GM23338 (cell line): Measurements from ENCODE around the gene MAN1C1. TPM values are rescaled to one million over a fixed set of nuclear protein-coding genes. Genes with fewer than 3 reads are reported as not detected.

Experiments
- ATAC-seq: fragments of 200-7000 bp; cut with Tn5 transposase; 3 replicates; pipeline ENCODE4 v1.9.1; 2020
- DNase-seq: peaks from one replicate; pipeline ENCODE4 v3.0.0-alpha.2; 2015; ENCODE audit warnings: low spot score
- H2AFZ ChIP-seq: fragments of 200-600 bp; sonication (generic); 2 replicates; pipeline ENCODE4 v1.8.0; 2016; ENCODE audit warnings: antibody characterized with exemption, mild to moderate bottlenecking, moderate library complexity
- H3F3A ChIP-seq: fragments of 200-600 bp; sonication (generic); replicated peaks from 2 replicates; pipeline ENCODE4 v1.8.0; 2017; ENCODE audit warnings: antibody characterized with exemption, mixed run types, low read depth
- H3K27ac ChIP-seq: fragments of 200-600 bp; sonication (generic); 2 replicates; pipeline ENCODE4 v1.6.1; 2016; ENCODE audit warnings: low read depth
- H3K27me3 ChIP-seq: fragments of 200-600 bp; sonication (generic); 2 replicates; pipeline ENCODE4 v1.8.0; 2016; ENCODE audit warnings: mild to moderate bottlenecking, mixed run types, moderate library complexity; ENCODE audit not compliant: insufficient read depth
- H3K36me3 ChIP-seq: fragments of 200-600 bp; sonication (generic); 2 replicates; pipeline ENCODE4 v1.8.0; 2016; ENCODE audit warnings: mild to moderate bottlenecking; ENCODE audit not compliant: insufficient read depth
- H3K4me1 ChIP-seq: fragments of 200-600 bp; sonication (generic); 2 replicates; pipeline ENCODE4 v1.8.0; 2016; ENCODE audit warnings: mild to moderate bottlenecking, moderate library complexity; ENCODE audit not compliant: insufficient read depth
- H3K4me2 ChIP-seq: fragments of 200-600 bp; sonication (generic); 2 replicates; pipeline ENCODE4 v1.7.1; 2017; ENCODE audit warnings: mixed run types
- H3K4me3 ChIP-seq: fragments of 200-600 bp; sonication (generic); 2 replicates; pipeline ENCODE4 v1.6.1; 2016; ENCODE audit warnings: mixed run types
- H3K79me2 ChIP-seq: fragments of 200-600 bp; sonication (generic); replicated peaks from 2 replicates; pipeline ENCODE4 v1.8.0; 2017; ENCODE audit warnings: mild to moderate bottlenecking; ENCODE audit not compliant: insufficient read depth
- H3K9me2 ChIP-seq: fragments of 200-600 bp; sonication (generic); 2 replicates; pipeline ENCODE4 v1.8.0; 2017; ENCODE audit not compliant: insufficient read depth
- H4K20me1 ChIP-seq: fragments of 200-600 bp; sonication (generic); replicated peaks from 2 replicates; pipeline ENCODE4 v1.8.0; 2017; ENCODE audit warnings: mild to moderate bottlenecking; ENCODE audit not compliant: insufficient read depth
- H3K27ac Mint-ChIP-seq: 2 replicates; pipeline ENCODE4 v1.8.0; 2020; ENCODE audit warnings: inconsistent platforms, mild to moderate bottlenecking, moderate library complexity, mixed read lengths
- H3K27me3 Mint-ChIP-seq: 3 replicates; pipeline ENCODE4 v1.8.0; 2022; ENCODE audit warnings: low read depth, mild to moderate bottlenecking, moderate library complexity, mixed read lengths, inconsistent platforms; ENCODE audit not compliant: insufficient read depth, poor library complexity
- H3K36me3 Mint-ChIP-seq: 3 replicates; pipeline ENCODE4 v1.8.0; 2021; ENCODE audit warnings: low read depth, mild to moderate bottlenecking, inconsistent platforms, moderate library complexity, mixed read lengths
- H3K4me1 Mint-ChIP-seq: 3 replicates; pipeline ENCODE4 v1.8.0; 2020; ENCODE audit warnings: mild to moderate bottlenecking, inconsistent platforms, mixed read lengths
- H3K4me3 Mint-ChIP-seq: 3 replicates; pipeline ENCODE4 v1.8.0; 2021; ENCODE audit warnings: moderate library complexity, mild to moderate bottlenecking, inconsistent platforms, mixed read lengths
- H3K9me3 Mint-ChIP-seq: 3 replicates; pipeline ENCODE4 v1.8.0; 2020; ENCODE audit warnings: moderate library complexity, mild to moderate bottlenecking, inconsistent platforms, mixed read lengths
- CREB1 ChIP-seq: fragments of 250-450 bp; sonication (Bioruptor Pico); IDR thresholded peaks from 2 replicates; pipeline ENCODE4 v1.5.0; 2020; ENCODE audit warnings: low read depth, mild to moderate bottlenecking, moderate library complexity
- CTCF ChIP-seq, 2 experiments: fragments of 200-600 bp in 1 of 2; sonication (generic) in 1 of 2; conservative IDR thresholded peaks; 2 replicates each; pipeline versions ENCODE4 v1.5.1 to v1.6.1; 2016 to 2017; ENCODE audit warnings: antibody characterized with exemption in 2 of 2, low read depth in 2 of 2, mild to moderate bottlenecking in 2 of 2, moderate library complexity in 1 of 2
- ETS1 ChIP-seq: IDR thresholded peaks from 2 replicates; pipeline ENCODE4 v1.6.1; 2016; ENCODE audit warnings: antibody characterized with exemption
- EZH2 ChIP-seq: fragments of 200-600 bp; sonication (generic); IDR thresholded peaks from one replicate; pipeline ENCODE4 v1.8.0; 2017; ENCODE audit warnings: antibody characterized with exemption, mild to moderate bottlenecking, low read depth; ENCODE audit not compliant: unreplicated experiment
- EZH2phosphoT487 ChIP-seq: fragments of 200-600 bp; sonication (generic); IDR thresholded peaks from one replicate; pipeline ENCODE4 v1.8.1; 2018; ENCODE audit warnings: antibody characterized with exemption; ENCODE audit not compliant: unreplicated experiment
- JUNB ChIP-seq: IDR thresholded peaks from one replicate; pipeline ENCODE4 v1.6.1; 2016; ENCODE audit warnings: antibody characterized with exemption; ENCODE audit not compliant: unreplicated experiment
- NANOG ChIP-seq: IDR thresholded peaks from 2 replicates; pipeline ENCODE4 v1.6.1; 2016; ENCODE audit warnings: antibody characterized with exemption, borderline replicate concordance
- POLR2AphosphoS5 ChIP-seq: IDR thresholded peaks from 2 replicates; pipeline ENCODE4 v1.6.1; 2016; ENCODE audit warnings: antibody characterized with exemption, low read depth
- REST ChIP-seq: IDR thresholded peaks from one replicate; pipeline ENCODE4 v1.6.1; 2018; ENCODE audit warnings: antibody characterized with exemption; ENCODE audit not compliant: unreplicated experiment
- STAT1 ChIP-seq: IDR thresholded peaks from one replicate; pipeline ENCODE4 v1.6.1; 2016; ENCODE audit warnings: antibody characterized with exemption; ENCODE audit not compliant: unreplicated experiment
- ZNF114 ChIP-seq: fragments of 250-450 bp; sonication (Bioruptor Pico); IDR thresholded peaks from 2 replicates; pipeline ENCODE4 v1.5.0; 2020; ENCODE audit warnings: mild to moderate bottlenecking, moderate library complexity
- ZNF331 ChIP-seq: fragments of 250-450 bp; sonication (Bioruptor Pico); IDR thresholded peaks from 2 replicates; pipeline ENCODE4 v1.5.0; 2020; ENCODE audit warnings: low read depth, mild to moderate bottlenecking, moderate library complexity
- ZNF462 ChIP-seq: fragments of 250-450 bp; sonication (Bioruptor Pico); IDR thresholded peaks from 2 replicates; pipeline ENCODE4 v1.5.0; 2020; ENCODE audit warnings: mild to moderate bottlenecking, moderate library complexity
- polyA plus RNA-seq: library from polyadenylated mRNA; unstranded; fragments of >200 nt; fragmentation: Nextera tagmentation; extraction: Ambion mirVana; gene quantifications from 2 replicates; pipeline ENCODE4 v1.2.1, GENCODE V29; 2016
- total RNA-seq: library from RNA; depleted of rRNA; stranded (reverse); fragments of >200 nt; shearing (Covaris generic); gene quantifications from 2 replicates; pipeline ENCODE4 v1.2.3, GENCODE V29; 2014

MAN1C1 gene
- total and polyA plus RNA-seq, 2 experiments from 2014 or later = 5.4 to 13.6 TPM

- DNase-seq (no peak), ATAC-seq (no peak)
- Histone ChIP-seq H3K79me2 (no peaks in the 10 kb centered on the region; the same call in 1 of the 2 replicates), H3K9me2 (no peaks in the 10 kb centered on the region), H4K20me1 (0 out of 2 replicates have a peak, but pooled peaks cover 4% of the 10 kb centered on the region), H3K4me1 (no peaks in the 10 kb centered on the region), H3F3A (no peaks in the 10 kb centered on the region), H3K4me3 (no peak overlapping the region), H3K27me3 (no peaks in the 10 kb centered on the region), H3K36me3 (no peaks in the 10 kb centered on the region), H3K4me2 (no peak overlapping the region), H2AFZ (no peak overlapping the region), H3K27ac (no peak overlapping the region)
- Mint-ChIP-seq H3K27me3 (peaks cover 2% of the 10 kb centered on the region), H3K27ac (no peak overlapping the region), H3K36me3 (no peaks in the 10 kb centered on the region), H3K4me3 (no peak overlapping the region), H3K4me1 (no peaks in the 10 kb centered on the region), H3K9me3 (peaks cover 4% of the 10 kb centered on the region; the same call in 2 of the 3 replicates)
- TF ChIP-seq EZH2phosphoT487 = no peak
- no peak for TF ChIP-seq REST
- no peak for TF ChIP-seq ZNF462
- TF ChIP-seq ZNF331 (CRISPR knock-in tag) = no peak
- no peak for TF ChIP-seq CTCF (conservative IDR thresholded peaks at IDR 0.05; ENCODE audit: low read depth in 2 of 2)
- TF ChIP-seq NANOG = no peak
- no peak for TF ChIP-seq CREB1
- no peak for TF ChIP-seq EZH2
- no peak for TF ChIP-seq ETS1
- TF ChIP-seq POLR2AphosphoS5 = no peak
- no peak for TF ChIP-seq JUNB
- no peak for TF ChIP-seq ZNF114 (CRISPR knock-in tag)
- TF ChIP-seq STAT1 = no peak
Observed at GRCh38 chr1:25629836-25630235, 13.2 kb downstream of the MAN1C1 start.
